Endothelial cell of umbilical vein (primary cell): ENCODE results near the gene TMEM30B.

Experiments
- JUN ChIP-seq: IDR thresholded peaks from 2 replicates; pipeline ENCODE4 v1.6.1; 2011; ENCODE audit warnings: borderline replicate concordance, low read depth; ENCODE audit not compliant: insufficient read length, insufficient read depth
- POLR2A ChIP-seq: IDR thresholded peaks from 2 replicates; pipeline ENCODE4 v1.6.1; 2012; ENCODE audit warnings: low read depth, mild to moderate bottlenecking, control low read depth, low read length
- POLR2AphosphoS5 ChIP-seq: IDR thresholded peaks from 2 replicates; pipeline ENCODE4 v1.6.1; 2012; ENCODE audit warnings: low read depth, mild to moderate bottlenecking, control low read depth, low read length, moderate library complexity; ENCODE audit not compliant: insufficient read depth
- TF ChIP-seq, protein P1 (sequence below), 2 donors: IDR thresholded peaks; 1 replicate in 1 of 2; 2 replicates in 1 of 2; pipeline ENCODE4 v1.5.1; 2011; ENCODE audit warnings: low read length in 2 of 2, mild to moderate bottlenecking in 2 of 2, moderate library complexity in 2 of 2, control low read depth in 1 of 2, inconsistent platforms in 1 of 2, low read depth in 1 of 2; ENCODE audit not compliant: insufficient read depth in 1 of 2; ENCODE audit errors: extremely low read depth in 1 of 2

DNA sequence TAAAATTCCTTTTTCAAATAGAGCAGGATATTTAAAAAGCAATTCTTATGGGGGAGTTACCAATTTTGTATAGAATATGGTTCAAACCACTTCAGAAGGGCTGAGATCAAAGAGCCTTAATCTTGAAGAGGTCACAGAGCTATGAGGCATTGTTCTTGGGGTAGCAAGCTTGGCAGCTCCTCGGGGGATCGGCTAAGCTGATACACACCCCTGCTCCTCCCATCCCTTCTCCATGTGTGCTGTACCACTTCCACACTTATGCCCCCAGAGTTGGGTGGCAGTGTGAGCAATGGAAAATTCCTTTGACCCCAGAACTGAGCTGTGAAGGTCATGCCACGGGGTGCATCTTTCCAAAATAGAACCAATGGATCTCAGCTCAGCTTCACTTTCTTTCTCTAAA, 15.0 kb upstream of the TMEM30B start:
- TF ChIP-seq, protein P1, sequence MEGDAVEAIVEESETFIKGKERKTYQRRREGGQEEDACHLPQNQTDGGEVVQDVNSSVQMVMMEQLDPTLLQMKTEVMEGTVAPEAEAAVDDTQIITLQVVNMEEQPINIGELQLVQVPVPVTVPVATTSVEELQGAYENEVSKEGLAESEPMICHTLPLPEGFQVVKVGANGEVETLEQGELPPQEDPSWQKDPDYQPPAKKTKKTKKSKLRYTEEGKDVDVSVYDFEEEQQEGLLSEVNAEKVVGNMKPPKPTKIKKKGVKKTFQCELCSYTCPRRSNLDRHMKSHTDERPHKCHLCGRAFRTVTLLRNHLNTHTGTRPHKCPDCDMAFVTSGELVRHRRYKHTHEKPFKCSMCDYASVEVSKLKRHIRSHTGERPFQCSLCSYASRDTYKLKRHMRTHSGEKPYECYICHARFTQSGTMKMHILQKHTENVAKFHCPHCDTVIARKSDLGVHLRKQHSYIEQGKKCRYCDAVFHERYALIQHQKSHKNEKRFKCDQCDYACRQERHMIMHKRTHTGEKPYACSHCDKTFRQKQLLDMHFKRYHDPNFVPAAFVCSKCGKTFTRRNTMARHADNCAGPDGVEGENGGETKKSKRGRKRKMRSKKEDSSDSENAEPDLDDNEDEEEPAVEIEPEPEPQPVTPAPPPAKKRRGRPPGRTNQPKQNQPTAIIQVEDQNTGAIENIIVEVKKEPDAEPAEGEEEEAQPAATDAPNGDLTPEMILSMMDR (IDR thresholded peaks at IDR 0.05; ENCODE audit: extremely low read depth in 1 of 2, insufficient read depth in 1 of 2, low read depth in 1 of 2, low read length in 2 of 2), result no peak
- TF ChIP-seq JUN (no peak), POLR2A (no peak), POLR2AphosphoS5 (no peak)
